ENCODE measurements around the gene WRAP73.

Gene WRAP73

DNA sequence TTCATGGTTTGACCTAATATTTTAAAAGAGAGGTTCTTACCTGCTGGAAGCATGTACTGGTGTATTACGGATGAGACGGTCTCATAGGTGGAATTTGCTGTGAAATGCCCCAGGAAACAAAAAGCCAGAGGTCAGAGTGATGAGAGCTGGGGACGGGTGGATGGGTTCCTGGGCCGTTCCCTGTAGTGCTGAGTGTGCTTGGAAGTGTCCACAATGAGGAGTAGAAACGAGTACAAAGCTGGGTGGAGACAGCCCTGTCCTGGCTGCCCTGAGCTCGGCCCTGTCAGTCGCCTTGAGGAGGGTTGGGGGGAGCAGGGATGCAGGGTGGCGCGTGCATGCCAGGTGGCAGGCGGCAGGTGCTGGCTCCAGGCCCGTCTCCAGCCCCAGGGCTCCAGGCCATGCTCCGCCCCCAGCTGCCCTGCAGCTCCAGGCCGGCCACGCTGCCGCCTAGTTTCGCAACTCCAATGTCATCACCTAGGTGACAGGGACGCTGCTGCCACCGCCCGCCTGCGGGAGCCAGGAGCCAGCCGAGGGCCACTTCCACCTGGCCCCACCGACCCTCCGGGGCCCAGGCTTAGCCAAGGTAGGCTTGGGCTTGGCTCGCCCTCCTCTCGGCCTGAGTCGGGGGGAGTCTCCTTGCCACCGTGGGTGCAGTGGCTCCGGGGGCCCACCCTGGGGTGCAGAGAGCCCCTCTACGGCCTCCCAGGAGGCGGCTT, 18.8 kb upstream of the WRAP73 start:
- Histone ChIP-seq H3K27ac (ENCODE audit: low read depth, low read length) (no peak overlapping the region), H3K9me3 (ENCODE audit: control insufficient read depth in 5 of 5, low read length in 5 of 5) (no peaks in the 10 kb centered on the region), H3K4me1 (ENCODE audit: control insufficient read depth in 5 of 5, insufficient read depth in 5 of 5, low read length in 5 of 5) (peaks cover 0 to 12% (median 11%) of the 10 kb centered on the region in 5 donors), H3K36me3 (ENCODE audit: control insufficient read depth in 5 of 5, insufficient read depth in 5 of 5, low read length in 5 of 5) (no peaks in the 10 kb centered on the region), H3K27me3 (ENCODE audit: control insufficient read depth in 5 of 5, insufficient read depth in 4 of 5, low read length in 5 of 5) (peaks cover 19 to 52% (median 38%) of the 10 kb centered on the region in 5 donors), H3K9ac (ENCODE audit: low read length in 5 of 5) (no peak overlapping the region), H3K4me3 (ENCODE audit: low read depth in 1 of 5, low read length in 5 of 5) (no peak overlapping the region)

GRCh38 chr1:3668148-3668547, 18.2 kb upstream of the WRAP73 start:
- H3K4me1 ChIP-seq (ENCODE audit: control insufficient read depth in 5 of 5, insufficient read depth in 5 of 5, low read length in 5 of 5), result peaks cover 0 to 12% (median 11%) of the 10 kb centered on the region in 5 donors
- H3K27ac ChIP-seq (ENCODE audit: low read depth, low read length), result no peak overlapping the region
- H3K9ac ChIP-seq (ENCODE audit: low read length in 5 of 5), result no peak overlapping the region
- H3K27me3 ChIP-seq (ENCODE audit: control insufficient read depth in 5 of 5, insufficient read depth in 4 of 5, low read length in 5 of 5), result peaks cover 14 to 46% (median 36%) of the 10 kb centered on the region in 5 donors
- no peaks in the 10 kb centered on the region for H3K36me3 ChIP-seq (ENCODE audit: control insufficient read depth in 5 of 5, insufficient read depth in 5 of 5, low read length in 5 of 5)
- H3K4me3 ChIP-seq (ENCODE audit: low read depth in 1 of 5, low read length in 5 of 5), result no peak overlapping the region
- H3K9me3 ChIP-seq (ENCODE audit: control insufficient read depth in 5 of 5, low read length in 5 of 5), result no peaks in the 10 kb centered on the region

DNA sequence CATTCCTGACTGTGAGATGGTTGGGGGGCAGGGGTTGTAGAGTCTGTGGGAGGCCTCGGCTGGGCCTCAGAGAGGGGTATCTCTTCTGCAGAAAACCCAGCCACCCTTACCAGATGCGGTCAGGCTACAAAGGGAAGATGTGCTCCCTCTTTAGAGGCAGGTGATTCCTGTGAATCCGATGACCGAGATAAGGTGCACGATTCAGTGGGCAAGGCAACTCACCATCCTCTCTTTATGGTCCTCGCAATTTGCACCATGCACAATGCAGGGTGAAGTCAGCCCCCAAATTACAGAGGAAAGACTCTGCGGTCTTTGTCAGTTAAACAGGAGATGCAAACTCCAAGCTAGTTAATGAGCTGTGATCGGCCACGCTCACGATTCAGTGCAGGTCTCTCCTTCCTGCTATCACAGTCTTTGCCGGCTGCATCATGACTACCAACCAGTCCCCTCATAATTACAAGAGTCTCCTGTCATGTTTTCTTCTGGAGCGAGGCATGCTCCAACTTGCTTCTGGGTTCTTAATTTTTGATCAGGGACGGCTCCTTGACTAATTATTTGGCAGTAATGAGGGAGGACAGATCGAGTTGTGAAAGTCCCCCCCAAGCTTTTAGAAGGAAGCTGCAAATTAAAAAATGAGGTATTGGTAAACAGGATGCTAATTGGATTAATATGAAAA, 14.9 kb upstream of the WRAP73 start:
- Histone ChIP-seq H3K36me3 (ENCODE audit: control insufficient read depth in 5 of 5, insufficient read depth in 5 of 5, low read length in 5 of 5) (no peaks in the 10 kb centered on the region), H3K9me3 (ENCODE audit: control insufficient read depth in 5 of 5, low read length in 5 of 5) (no peaks in the 10 kb centered on the region), H3K4me1 (ENCODE audit: control insufficient read depth in 5 of 5, insufficient read depth in 5 of 5, low read length in 5 of 5) (peaks cover 0 to 12% (median 11%) of the 10 kb centered on the region in 5 donors), H3K4me3 (ENCODE audit: low read depth in 1 of 5, low read length in 5 of 5) (no peak overlapping the region), H3K27me3 (ENCODE audit: control insufficient read depth in 5 of 5, insufficient read depth in 4 of 5, low read length in 5 of 5) (peaks cover 4 to 24% (median 19%) of the 10 kb centered on the region in 5 donors), H3K9ac (ENCODE audit: low read length in 5 of 5) (no peak overlapping the region), H3K27ac (ENCODE audit: low read depth, low read length) (no peak overlapping the region)

GRCh38 chr1:3663999-3664699, 14.2 kb upstream of the WRAP73 start:
- Histone ChIP-seq H3K27ac (ENCODE audit: low read depth, low read length) (no peak overlapping the region), H3K36me3 (ENCODE audit: control insufficient read depth in 5 of 5, insufficient read depth in 5 of 5, low read length in 5 of 5) (no peaks in the 10 kb centered on the region), H3K9me3 (ENCODE audit: control insufficient read depth in 5 of 5, low read length in 5 of 5) (no peaks in the 10 kb centered on the region), H3K4me3 (ENCODE audit: low read depth in 1 of 5, low read length in 5 of 5) (no peak overlapping the region), H3K27me3 (ENCODE audit: control insufficient read depth in 5 of 5, insufficient read depth in 4 of 5, low read length in 5 of 5) (peaks cover 4 to 21% (median 16%) of the 10 kb centered on the region in 5 donors), H3K4me1 (ENCODE audit: control insufficient read depth in 5 of 5, insufficient read depth in 5 of 5, low read length in 5 of 5) (peaks cover 0 to 7% (median 6%) of the 10 kb centered on the region in 5 donors), H3K9ac (ENCODE audit: low read length in 5 of 5) (no peak overlapping the region)

DNA sequence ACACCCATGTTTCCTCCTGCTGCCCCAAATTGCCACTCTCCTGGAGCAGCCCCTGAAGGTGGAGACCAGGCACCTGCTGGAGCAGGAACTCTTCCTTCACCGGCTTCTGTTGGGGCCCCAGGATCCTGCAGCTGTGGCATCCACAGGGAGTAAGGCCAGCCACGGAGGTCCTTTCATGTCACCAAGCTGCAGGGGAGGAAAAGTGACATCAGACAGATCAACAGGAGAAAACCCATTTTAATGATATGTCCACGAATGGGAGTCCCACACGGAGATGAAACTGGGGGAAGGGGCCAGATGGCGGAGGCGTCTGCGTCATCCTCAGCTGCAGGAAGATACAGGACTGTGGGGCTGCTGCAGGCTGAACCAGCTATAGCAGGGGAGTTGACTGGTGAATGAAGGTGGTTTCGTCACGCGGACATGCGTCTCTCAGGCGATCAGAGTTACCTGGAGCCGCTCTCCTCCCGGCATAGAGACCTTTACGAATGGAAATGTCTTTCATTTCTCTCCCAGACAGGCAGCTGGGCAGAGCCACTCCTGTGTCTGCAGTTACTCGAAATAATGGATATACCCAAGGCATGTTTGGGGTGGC, 12.3 kb upstream of the WRAP73 start:
- H3K9me3 ChIP-seq (ENCODE audit: control insufficient read depth in 5 of 5, low read length in 5 of 5), result no peaks in the 10 kb centered on the region
- H3K36me3 ChIP-seq (ENCODE audit: control insufficient read depth in 5 of 5, insufficient read depth in 5 of 5, low read length in 5 of 5), result no peaks in the 10 kb centered on the region
- no peak overlapping the region for H3K4me3 ChIP-seq (ENCODE audit: low read depth in 1 of 5, low read length in 5 of 5)
- H3K27me3 ChIP-seq (ENCODE audit: control insufficient read depth in 5 of 5, insufficient read depth in 4 of 5, low read length in 5 of 5), result peaks cover 8 to 28% (median 22%) of the 10 kb centered on the region in 5 donors
- H3K4me1 ChIP-seq (ENCODE audit: control insufficient read depth in 5 of 5, insufficient read depth in 5 of 5, low read length in 5 of 5), result no peaks in the 10 kb centered on the region
- no peak overlapping the region for H3K9ac ChIP-seq (ENCODE audit: low read length in 5 of 5)
- H3K27ac ChIP-seq (ENCODE audit: low read depth, low read length), result no peak overlapping the region

- H3K27ac ChIP-seq (ENCODE audit: low read depth, low read length), result no peak overlapping the region
- no peaks in the 10 kb centered on the region for H3K9me3 ChIP-seq (ENCODE audit: control insufficient read depth in 5 of 5, low read length in 5 of 5)
- H3K4me3 ChIP-seq (ENCODE audit: low read depth in 1 of 5, low read length in 5 of 5), result no peak overlapping the region
- H3K27me3 ChIP-seq (ENCODE audit: control insufficient read depth in 5 of 5, insufficient read depth in 4 of 5, low read length in 5 of 5), result peaks cover 8 to 29% (median 23%) of the 10 kb centered on the region in 5 donors
- H3K36me3 ChIP-seq (ENCODE audit: control insufficient read depth in 5 of 5, insufficient read depth in 5 of 5, low read length in 5 of 5), result no peaks in the 10 kb centered on the region
- no peak overlapping the region for H3K9ac ChIP-seq (ENCODE audit: low read length in 5 of 5)
- no peaks in the 10 kb centered on the region for H3K4me1 ChIP-seq (ENCODE audit: control insufficient read depth in 5 of 5, insufficient read depth in 5 of 5, low read length in 5 of 5)
Measured at GRCh38 chr1:3661631-3662030, 11.7 kb upstream of the WRAP73 start.

DNA sequence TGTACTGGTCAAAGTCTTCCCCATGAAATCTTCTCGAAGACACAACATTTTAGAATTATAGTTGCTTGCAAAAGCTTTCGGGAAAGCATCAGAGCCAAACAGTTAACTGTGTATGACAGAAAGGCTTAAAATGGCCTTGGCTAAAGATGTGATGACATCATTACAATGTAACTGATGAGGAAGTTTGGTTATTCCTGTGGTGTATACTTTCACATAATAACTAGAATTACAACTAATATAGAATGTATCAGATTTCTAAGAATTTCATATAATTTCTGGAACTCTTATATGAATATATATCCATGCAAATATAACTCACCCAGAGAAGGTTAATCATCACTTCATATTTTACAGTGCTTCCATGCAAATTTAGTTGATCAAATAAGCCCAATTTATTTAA, 10.8 kb upstream of the WRAP73 start:
- Histone ChIP-seq H3K36me3 (ENCODE audit: control insufficient read depth in 5 of 5, insufficient read depth in 5 of 5, low read length in 5 of 5) (no peaks in the 10 kb centered on the region), H3K27ac (ENCODE audit: low read depth, low read length) (no peak overlapping the region), H3K9me3 (ENCODE audit: control insufficient read depth in 5 of 5, low read length in 5 of 5) (no peaks in the 10 kb centered on the region), H3K4me3 (ENCODE audit: low read depth in 1 of 5, low read length in 5 of 5) (no peak overlapping the region), H3K27me3 (ENCODE audit: control insufficient read depth in 5 of 5, insufficient read depth in 4 of 5, low read length in 5 of 5) (peaks cover 11 to 30% (median 21%) of the 10 kb centered on the region in 5 donors), H3K9ac (ENCODE audit: low read length in 5 of 5) (no peak overlapping the region), H3K4me1 (ENCODE audit: control insufficient read depth in 5 of 5, insufficient read depth in 5 of 5, low read length in 5 of 5) (no peaks in the 10 kb centered on the region)

GRCh38 chr1:3659093-3659492, 9.2 kb upstream of the WRAP73 start:
- Histone ChIP-seq H3K4me1 (ENCODE audit: control insufficient read depth in 5 of 5, insufficient read depth in 5 of 5, low read length in 5 of 5) (no peaks in the 10 kb centered on the region), H3K27ac (ENCODE audit: low read depth, low read length) (no peak overlapping the region), H3K9me3 (ENCODE audit: control insufficient read depth in 5 of 5, low read length in 5 of 5) (no peaks in the 10 kb centered on the region), H3K4me3 (ENCODE audit: low read depth in 1 of 5, low read length in 5 of 5) (no peak overlapping the region), H3K27me3 (ENCODE audit: control insufficient read depth in 5 of 5, insufficient read depth in 4 of 5, low read length in 5 of 5) (peaks cover 20 to 43% (median 28%) of the 10 kb centered on the region in 5 donors), H3K36me3 (ENCODE audit: control insufficient read depth in 5 of 5, insufficient read depth in 5 of 5, low read length in 5 of 5) (no peaks in the 10 kb centered on the region), H3K9ac (ENCODE audit: low read length in 5 of 5) (no peak overlapping the region)

DNA sequence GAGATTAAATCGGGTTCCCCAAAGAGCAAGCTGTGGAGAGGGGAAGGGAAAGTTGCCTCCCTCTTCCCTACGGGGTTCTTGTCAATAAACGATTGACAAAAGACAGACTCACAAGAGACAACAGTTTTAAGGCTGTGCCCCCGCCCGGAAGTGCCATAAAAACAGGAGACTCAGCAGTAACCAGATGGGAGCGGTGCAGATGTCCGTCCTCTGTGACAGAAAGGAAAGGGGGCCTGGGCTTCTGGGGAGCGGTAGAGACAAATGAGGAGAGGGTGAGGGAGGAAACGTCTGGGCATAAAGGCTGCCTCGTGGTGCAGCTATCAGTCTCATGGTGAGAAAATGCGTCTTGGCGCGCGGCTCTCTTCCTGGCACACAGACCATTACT, 8.3 kb upstream of the WRAP73 start:
- H3K4me1 ChIP-seq (ENCODE audit: control insufficient read depth in 5 of 5, insufficient read depth in 5 of 5, low read length in 5 of 5), result no peaks in the 10 kb centered on the region

More for the DNA sequence above, 8.3 kb upstream of the WRAP73 start:
- no peaks in the 10 kb centered on the region for H3K36me3 ChIP-seq (ENCODE audit: control insufficient read depth in 5 of 5, insufficient read depth in 5 of 5, low read length in 5 of 5)
- no peak overlapping the region for H3K4me3 ChIP-seq (ENCODE audit: low read depth in 1 of 5, low read length in 5 of 5)
- peaks cover 22 to 47% (median 31%) of the 10 kb centered on the region in 5 donors for H3K27me3 ChIP-seq (ENCODE audit: control insufficient read depth in 5 of 5, insufficient read depth in 4 of 5, low read length in 5 of 5)
- H3K9ac ChIP-seq (ENCODE audit: low read length in 5 of 5), result no peak overlapping the region
- H3K9me3 ChIP-seq (ENCODE audit: control insufficient read depth in 5 of 5, low read length in 5 of 5), result no peaks in the 10 kb centered on the region
- no peak overlapping the region for H3K27ac ChIP-seq (ENCODE audit: low read depth, low read length)

All from subcutaneous abdominal adipose tissue (tissue), 5 donors.